Stimulated activated CD8-positive, alpha-beta memory T cell treated with anti-CD3 and anti-CD28 coated beads, Interleukin-7, amount 100 ng/mL, for 24 hours (primary cell): ENCODE data around the gene ANO6.
"Not testable (repeated sequence)": the region's sequence is repeated elsewhere in the genome, so short reads cannot be mapped to it uniquely, and the experiment has no call there.

Experiments
- DNase-seq: peaks from one replicate; pipeline ENCODE4 v3.0.0-alpha.2; 2020; ENCODE audit warnings: low read depth

Gene ANO6

GRCh38 chr12:45312012-45312411 lies 96.1 kb downstream of the ANO6 start:
- no peak for DNase-seq

- DNase-seq: no peak
Observed at GRCh38 chr12:45314770-45315169, 98.9 kb downstream of the ANO6 start.

GRCh38 chr12:45315462-45315861 lies 99.6 kb downstream of the ANO6 start:
- no peak for DNase-seq

- not testable (repeated sequence) for DNase-seq
Observed at GRCh38 chr12:45317261-45317660, 101.4 kb downstream of the ANO6 start.

GRCh38 chr12:45322810-45323209 lies 106.9 kb downstream of the ANO6 start:
- DNase-seq: no peak

DNA sequence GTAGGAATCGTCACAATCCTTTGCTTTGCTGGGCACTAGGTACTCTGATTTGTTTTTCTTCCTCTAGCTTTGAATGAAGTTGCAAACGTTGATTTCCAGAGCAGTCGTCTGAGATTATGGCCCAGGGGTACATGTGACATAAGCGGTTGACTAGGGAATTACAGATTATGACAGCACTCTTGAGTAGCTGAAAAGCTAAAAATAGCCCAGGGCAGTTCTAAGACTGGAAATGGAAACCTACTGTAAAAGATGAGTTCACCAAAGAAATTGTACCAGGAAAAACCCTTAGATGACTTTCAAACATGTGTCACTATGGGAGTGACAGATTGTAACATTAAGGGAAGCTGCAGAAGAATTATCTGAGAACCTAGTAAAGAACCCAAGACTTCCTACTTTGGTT lies 108.5 kb downstream of the ANO6 start:
- no peak for DNase-seq

DNA sequence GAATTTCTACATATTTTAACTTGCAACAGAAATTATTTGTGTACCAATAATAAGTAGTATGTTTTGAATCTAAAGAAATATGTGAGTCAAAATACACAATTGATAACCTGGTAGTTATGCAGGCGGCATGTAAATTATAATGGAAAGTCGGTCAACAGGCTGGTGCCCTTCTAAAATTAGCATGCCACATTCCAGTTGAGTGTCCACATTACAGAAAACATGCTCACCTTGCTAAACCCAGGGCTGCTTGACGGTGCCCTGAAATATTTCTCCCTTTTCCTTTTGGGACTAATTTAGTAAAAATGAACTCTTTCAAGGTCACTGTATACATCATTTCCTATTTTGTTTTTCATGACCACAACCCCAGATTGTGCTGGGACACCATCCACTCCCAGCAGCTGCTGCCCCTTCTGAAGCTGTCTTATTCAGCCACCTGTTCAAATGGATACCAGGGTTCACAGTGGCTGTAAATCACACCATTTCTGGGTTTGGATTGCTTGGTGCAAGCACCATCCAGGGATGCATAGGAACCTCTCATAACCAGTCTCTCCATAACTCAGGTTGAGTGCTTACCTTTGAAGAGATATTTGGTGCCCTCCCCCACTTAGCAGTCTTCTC lies 110.6 kb downstream of the ANO6 start:
- DNase-seq: no peak

DNA sequence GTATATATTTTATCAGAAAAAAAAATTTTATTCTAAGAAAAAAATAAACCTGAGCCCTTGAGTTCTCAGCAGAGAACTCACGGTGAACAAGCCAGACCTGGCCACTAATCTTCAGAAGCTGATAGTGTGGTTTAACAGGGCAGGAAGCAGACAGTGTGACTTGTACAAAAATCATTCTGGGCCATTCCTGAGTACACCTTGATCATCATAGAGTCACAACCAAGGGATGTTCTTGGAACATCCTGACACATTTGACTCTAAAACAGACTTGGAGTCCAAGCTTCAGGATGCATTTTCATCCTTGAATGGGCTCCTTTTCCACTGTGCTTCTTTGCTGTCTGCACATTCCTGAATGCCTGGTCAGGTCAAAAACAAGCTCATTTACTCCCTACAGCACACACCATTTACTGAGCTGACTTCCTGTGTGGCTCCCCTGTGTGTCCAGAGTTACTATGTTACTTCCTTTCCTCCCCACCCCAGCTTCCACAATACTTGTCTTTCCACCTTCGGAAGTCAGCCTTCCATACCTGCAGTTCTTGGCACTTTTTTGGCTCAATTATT lies 112.0 kb downstream of the ANO6 start:
- no peak for DNase-seq

- DNase-seq: no peak
Observed at GRCh38 chr12:45329238-45329637, 113.3 kb downstream of the ANO6 start.

GRCh38 chr12:45329702-45330101 lies 113.8 kb downstream of the ANO6 start:
- no peak for DNase-seq

GRCh38 chr12:45331552-45331951 lies 115.7 kb downstream of the ANO6 start:
- no peak for DNase-seq

- no peak for DNase-seq
Observed at GRCh38 chr12:45334396-45334795, 118.5 kb downstream of the ANO6 start.

GRCh38 chr12:45336331-45336730 lies 120.4 kb downstream of the ANO6 start:
- no peak for DNase-seq

DNA sequence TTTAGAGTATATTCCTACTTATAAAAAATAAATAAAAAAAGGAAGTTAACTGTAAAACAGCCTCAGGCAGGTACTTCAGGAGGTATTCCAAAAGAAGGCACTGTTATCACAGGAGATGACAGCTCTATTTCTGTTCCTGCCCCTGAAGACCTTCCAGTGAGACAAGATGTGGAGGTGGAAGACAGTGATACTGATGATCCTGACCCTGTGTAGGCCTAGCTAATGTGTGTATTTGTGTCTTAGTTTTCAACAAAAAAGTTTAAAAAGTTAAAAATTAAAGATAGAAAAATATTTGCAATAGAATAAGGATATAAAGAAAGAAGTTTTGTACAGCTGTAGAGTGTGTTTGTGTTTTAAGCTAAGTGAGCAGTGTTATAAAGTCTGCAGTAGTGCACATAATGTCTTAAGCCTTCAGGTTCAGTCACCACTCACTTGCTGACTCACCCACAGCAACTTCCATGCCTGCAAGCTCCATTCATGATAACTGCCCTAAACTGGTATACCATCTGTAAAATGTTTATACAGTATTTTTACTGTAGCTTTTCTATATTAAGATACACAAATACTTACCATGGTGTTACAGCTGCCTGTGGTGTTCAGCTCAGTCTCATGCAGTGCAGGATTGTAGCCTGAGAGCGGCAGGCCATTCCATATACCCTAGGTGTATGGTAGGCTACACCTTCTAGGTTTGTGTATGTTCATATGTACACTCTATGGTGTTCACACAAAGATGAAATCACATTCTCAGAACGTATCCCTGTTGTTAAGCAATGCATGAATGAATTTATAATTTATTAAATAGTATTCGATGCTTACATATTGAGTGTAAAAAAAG lies 121.1 kb downstream of the ANO6 start:
- no peak for DNase-seq

- no peak for DNase-seq
Observed at GRCh38 chr12:45337835-45338234, 121.9 kb downstream of the ANO6 start.

GRCh38 chr12:45338272-45338671 lies 122.4 kb downstream of the ANO6 start:
- DNase-seq: no peak

DNA sequence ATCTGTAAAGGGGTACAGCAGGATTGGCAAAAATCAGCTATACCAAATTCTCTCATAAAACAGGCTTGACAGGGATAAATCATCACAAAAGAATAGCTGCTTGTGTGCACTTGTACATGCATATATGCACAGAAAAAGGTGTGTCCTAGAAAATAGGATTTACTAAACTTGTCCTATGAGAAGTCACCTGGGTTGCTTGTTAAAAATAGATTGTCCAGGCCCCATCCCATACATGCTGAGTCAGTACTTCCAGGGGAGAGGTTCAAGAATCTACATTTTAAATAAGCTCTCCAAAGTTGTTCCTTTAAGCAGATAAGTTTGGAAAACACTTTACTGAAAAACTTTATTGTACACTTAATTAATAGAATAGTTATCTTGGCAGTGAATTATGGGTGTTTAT lies 123.1 kb downstream of the ANO6 start:
- no peak for DNase-seq

DNA sequence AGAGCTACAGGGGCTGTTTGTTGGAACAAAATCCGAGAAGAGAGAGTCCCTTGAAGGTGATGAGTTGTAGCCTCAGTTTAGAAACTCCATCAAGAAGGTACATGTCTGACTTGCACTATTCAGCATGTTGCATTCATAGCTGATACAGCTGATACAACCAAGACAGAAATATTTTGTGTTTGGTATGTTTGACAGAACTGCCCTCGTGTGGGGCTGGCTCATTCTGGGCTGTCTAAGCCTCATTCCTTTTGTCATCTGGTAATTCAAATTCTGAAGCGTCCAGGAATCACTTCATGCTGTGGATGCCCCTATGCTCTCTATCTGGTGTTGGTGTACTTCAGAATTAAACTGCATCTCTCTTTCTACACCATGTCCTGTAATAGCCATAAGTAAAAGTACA lies 126.3 kb downstream of the ANO6 start:
- DNase-seq: no peak

DNA sequence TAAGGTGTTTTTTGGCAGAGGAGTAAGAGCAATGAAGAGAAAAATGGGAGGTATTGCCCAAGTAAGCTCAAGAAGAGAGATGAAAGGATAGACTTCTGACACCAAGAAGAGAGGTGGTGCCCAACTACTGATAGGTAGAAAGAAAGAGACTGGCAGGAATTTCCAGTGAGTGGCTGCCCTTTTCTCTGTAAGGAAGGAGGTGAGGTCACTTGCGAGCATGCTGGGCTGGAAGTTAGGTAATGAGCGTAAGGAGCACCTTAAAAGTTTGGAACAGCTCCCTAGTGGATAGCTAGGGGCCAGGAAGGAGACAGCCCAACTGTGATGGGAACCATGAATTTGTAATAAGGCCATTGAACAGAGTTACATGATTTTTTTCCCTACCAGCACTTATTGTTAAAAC lies 127.0 kb downstream of the ANO6 start:
- DNase-seq: no peak

- DNase-seq: no peak
Observed at GRCh38 chr12:45343269-45344051, 127.6 kb downstream of the ANO6 start.

DNA sequence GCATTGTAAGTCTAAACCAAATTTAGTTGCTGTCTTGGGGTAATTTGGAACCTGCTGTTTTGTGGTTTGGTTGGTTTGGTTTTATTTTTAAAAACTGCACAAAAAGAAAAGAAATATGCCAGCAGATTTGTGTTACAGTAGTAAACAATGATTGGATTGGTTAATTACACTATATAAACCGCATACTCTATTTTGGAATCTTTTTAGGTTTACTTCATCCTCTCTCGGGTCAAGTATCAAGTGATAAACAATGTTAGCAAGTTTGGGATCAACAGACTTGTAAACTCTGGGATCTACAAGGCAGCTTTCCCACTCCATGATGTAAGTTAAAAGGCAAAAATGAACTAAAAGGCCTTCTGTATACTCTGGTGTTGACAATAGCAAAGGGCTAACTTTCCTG lies 132.4 kb downstream of the ANO6 start:
- no peak for DNase-seq

DNA sequence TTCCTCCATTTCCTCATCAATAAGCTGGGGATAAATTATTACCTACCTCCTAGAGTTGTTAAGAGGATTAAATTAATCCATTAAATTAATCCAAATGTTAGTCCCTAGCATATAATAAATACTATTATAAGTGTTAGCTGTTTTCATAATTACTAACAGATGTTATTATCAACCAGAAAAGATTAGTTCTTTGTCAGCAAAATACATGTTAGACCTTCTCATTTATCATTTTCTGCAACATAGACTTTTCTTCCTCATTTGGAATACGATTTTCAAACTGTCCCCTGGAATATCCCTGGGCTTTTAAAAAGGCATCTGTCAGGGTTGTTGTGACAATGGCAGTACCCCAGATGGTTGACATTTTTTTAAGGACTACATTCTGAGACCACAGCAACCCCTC lies 133.1 kb downstream of the ANO6 start:
- no peak for DNase-seq

DNA sequence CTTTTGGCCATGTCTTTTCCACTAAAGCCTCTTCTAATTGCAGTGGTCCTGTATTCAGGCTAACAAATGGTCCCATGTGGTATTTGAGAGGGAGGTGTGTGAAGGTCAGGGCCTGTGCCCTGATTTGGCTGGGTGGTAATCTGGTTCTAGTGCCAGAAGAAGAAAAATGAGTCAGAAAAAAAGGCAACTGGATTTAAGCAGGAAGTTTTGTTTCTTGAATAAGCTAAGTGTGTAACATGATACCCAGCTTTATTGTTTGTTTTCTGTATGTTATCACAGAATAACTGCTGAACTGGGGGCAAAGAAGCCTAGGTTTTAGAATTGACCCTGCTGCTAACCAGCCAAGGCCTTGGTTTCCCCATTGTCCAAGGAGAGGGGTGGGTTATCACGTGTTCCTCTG lies 134.0 kb downstream of the ANO6 start:
- no peak for DNase-seq
